NCI-H510A (cell line): ENCODE results near the gene TTBK1.

Source experiments
- DNase-seq: peaks from one replicate; lab custom pipeline; 2025; lab: John Stamatoyannopoulos, UW

The TTBK1 gene

GRCh38 chr6:43242908-43243663 is at the start of gene TTBK1:
Gene TTBK1 (plus strand): TSS chr6:43243481. CDS start chr6:43246661, 3,180 bp downstream.
- peak; percentile 64 for DNase-seq

- no peak for DNase-seq
Observed at GRCh38 chr6:43193929-43194328, 49.4 kb upstream of the TTBK1 start.

- no peak for DNase-seq
Observed at GRCh38 chr6:43196337-43196736, 46.9 kb upstream of the TTBK1 start.

- no peak for DNase-seq
Observed at GRCh38 chr6:43199912-43200311, 43.4 kb upstream of the TTBK1 start.

- no peak for DNase-seq
Observed at GRCh38 chr6:43200541-43200940, 42.7 kb upstream of the TTBK1 start.

GRCh38 chr6:43202451-43202850 is 40.8 kb upstream of the TTBK1 start:
- DNase-seq, result no peak

GRCh38 chr6:43203029-43203717 is 40.1 kb upstream of the TTBK1 start:
- DNase-seq, result no peak

GRCh38 chr6:43203718-43204095 is 39.6 kb upstream of the TTBK1 start:
- no peak for DNase-seq

- DNase-seq, result no peak
Observed at GRCh38 chr6:43204271-43205105, 38.8 kb upstream of the TTBK1 start.

GRCh38 chr6:43205849-43206248 is 37.4 kb upstream of the TTBK1 start:
- no peak for DNase-seq

- DNase-seq, result no peak
Observed at GRCh38 chr6:43207286-43207685, 36.0 kb upstream of the TTBK1 start.

GRCh38 chr6:43211955-43212354 is 31.3 kb upstream of the TTBK1 start:
- no peak for DNase-seq

- no peak for DNase-seq
Observed at GRCh38 chr6:43213431-43213830, 29.9 kb upstream of the TTBK1 start.

- DNase-seq, result no peak
Observed at GRCh38 chr6:43215066-43215465, 28.2 kb upstream of the TTBK1 start.

- no peak for DNase-seq
Observed at GRCh38 chr6:43216200-43216599, 27.1 kb upstream of the TTBK1 start.

- no peak for DNase-seq
Observed at GRCh38 chr6:43217351-43217750, 25.9 kb upstream of the TTBK1 start.

- DNase-seq, result no peak
Observed at GRCh38 chr6:43219119-43219518, 24.2 kb upstream of the TTBK1 start.

GRCh38 chr6:43219814-43220213 is 23.5 kb upstream of the TTBK1 start:
- DNase-seq, result no peak

- no peak for DNase-seq
Observed at GRCh38 chr6:43220439-43220951, 22.8 kb upstream of the TTBK1 start.

GRCh38 chr6:43221046-43221972 is 22.0 kb upstream of the TTBK1 start:
- no peak for DNase-seq

GRCh38 chr6:43222418-43223059 is 20.7 kb upstream of the TTBK1 start:
- no peak for DNase-seq
